Neural cell (in vitro differentiated cells): ENCODE results near the gene CEP70. TPM values are rescaled to one million over a fixed set of nuclear protein-coding genes. Genes with fewer than 3 reads are reported as not detected.

ENCODE experiments used
- H2AFZ ChIP-seq: fragments of 200-600, 300-800 bp; sonication (generic), shearing (Covaris generic); 2 replicates; pipeline ENCODE4 v1.6.0; 2014; ENCODE audit warnings: low read depth, mild to moderate bottlenecking, antibody characterized with exemption, low read length, moderate library complexity
- H3F3A ChIP-seq: fragments of 200-600 bp; shearing (Covaris generic); 2 replicates; pipeline ENCODE4 v1.6.1; 2016; ENCODE audit warnings: mild to moderate bottlenecking, moderate library complexity, mixed read lengths, antibody characterized with exemption, low read length; ENCODE audit not compliant: insufficient read depth, poor library complexity, severe bottlenecking
- H3K27ac ChIP-seq: fragments of 200-600, 300-800 bp; sonication (generic), shearing (Covaris generic); 2 replicates; pipeline ENCODE4 v1.5.1; 2014; ENCODE audit warnings: mild to moderate bottlenecking, low read length, moderate library complexity
- H3K27me3 ChIP-seq: fragments of 300-800, 200-600 bp; sonication (generic), shearing (Covaris generic); 2 replicates; pipeline ENCODE4 v1.6.0; 2014; ENCODE audit warnings: mild to moderate bottlenecking, low read depth, low read length, moderate library complexity; ENCODE audit not compliant: insufficient read depth
- H3K36me3 ChIP-seq: fragments of 300-800, 200-600 bp; sonication (generic), shearing (Covaris generic); 2 replicates; pipeline ENCODE4 v1.5.1; 2014; ENCODE audit warnings: mild to moderate bottlenecking, antibody characterized with exemption, low read length, moderate library complexity; ENCODE audit not compliant: insufficient read depth
- H3K4me2 ChIP-seq: fragments of 300-800, 200-600 bp; sonication (generic), shearing (Covaris generic); 2 replicates; pipeline ENCODE4 v1.6.0; 2014; ENCODE audit warnings: mild to moderate bottlenecking, low read length
- H3K4me3 ChIP-seq: fragments of 300-800, 200-600 bp; sonication (generic), shearing (Covaris generic); 2 replicates; pipeline ENCODE4 v1.5.1; 2014; ENCODE audit warnings: mild to moderate bottlenecking, low read length, moderate library complexity
- H3K79me2 ChIP-seq: fragments of 200-600 bp; shearing (Covaris generic); replicated peaks from 2 replicates; pipeline ENCODE4 v1.6.0; 2014; ENCODE audit warnings: mild to moderate bottlenecking, low read length, moderate library complexity; ENCODE audit not compliant: insufficient read depth
- H3K9ac ChIP-seq: fragments of 300-800, 200-600 bp; sonication (generic), shearing (Covaris generic); 2 replicates; pipeline ENCODE4 v1.6.1; 2016; ENCODE audit warnings: mild to moderate bottlenecking, low read length, mixed read lengths
- H3K9me2 ChIP-seq: fragments of 200-600 bp; shearing (Covaris generic); 2 replicates; pipeline ENCODE4 v1.6.1; 2016; ENCODE audit warnings: mild to moderate bottlenecking, low read length, mixed read lengths; ENCODE audit not compliant: insufficient read depth
- H3K9me3 ChIP-seq: fragments of 200-600, 300-800 bp; sonication (generic), shearing (Covaris generic); 2 replicates; pipeline ENCODE4 v1.6.1; 2016; ENCODE audit warnings: mild to moderate bottlenecking, mixed run types, low read length, moderate library complexity, mixed read lengths
- H4K20me1 ChIP-seq: fragments of 200-600 bp; shearing (Covaris generic); 2 replicates; pipeline ENCODE4 v1.6.1; 2016; ENCODE audit warnings: mild to moderate bottlenecking, mixed run types; ENCODE audit not compliant: insufficient read depth
- EP300 ChIP-seq: fragments of 450-650 bp; conservative IDR thresholded peaks from 2 replicates; pipeline ENCODE4 v1.6.1; 2014; ENCODE audit warnings: antibody characterized with exemption, mild to moderate bottlenecking, moderate library complexity; ENCODE audit not compliant: poor library complexity, severe bottlenecking
- EZH2 ChIP-seq: fragments of 200-600, 300-800 bp; shearing (Covaris generic), sonication (generic); IDR thresholded peaks from 2 replicates; pipeline ENCODE4 v1.6.1; 2014; ENCODE audit warnings: antibody characterized with exemption, low read length, borderline replicate concordance, mild to moderate bottlenecking; ENCODE audit not compliant: insufficient read depth, poor library complexity, severe bottlenecking
- MXI1 ChIP-seq: fragments of 450-650 bp; conservative IDR thresholded peaks from 2 replicates; pipeline ENCODE4 v1.6.1; 2014; ENCODE audit warnings: antibody characterized with exemption, mild to moderate bottlenecking; ENCODE audit not compliant: poor library complexity, severe bottlenecking
- POLR2AphosphoS5 ChIP-seq: IDR thresholded peaks from 2 replicates; pipeline ENCODE4 v1.6.1; 2012
- RAD21 ChIP-seq: fragments of 450-650 bp; conservative IDR thresholded peaks from 2 replicates; pipeline ENCODE4 v1.6.1; 2014; ENCODE audit warnings: antibody characterized with exemption, mild to moderate bottlenecking, moderate library complexity
- SMC3 ChIP-seq: fragments of 450-650 bp; conservative IDR thresholded peaks from 2 replicates; pipeline ENCODE4 v1.6.1; 2014; ENCODE audit warnings: antibody characterized with exemption, mild to moderate bottlenecking, moderate library complexity; ENCODE audit not compliant: poor library complexity
- TAF1 ChIP-seq: IDR thresholded peaks from 2 replicates; pipeline ENCODE4 v1.6.1; 2012; ENCODE audit warnings: low read depth
- polyA plus RNA-seq: library from polyadenylated mRNA; depleted of rRNA; stranded (reverse); fragments of >200 nt; gene quantifications from 2 replicates; pipeline ENCODE4 v1.2.3, GENCODE V29; 2014
- TF ChIP-seq, protein P1 (sequence below): IDR thresholded peaks from 2 replicates; pipeline ENCODE4 v1.6.1; 2012; ENCODE audit warnings: borderline replicate concordance
- TF ChIP-seq, protein P2 (sequence below): fragments of 450-650 bp; IDR thresholded peaks from 2 replicates; pipeline ENCODE4 v1.5.1; 2014; ENCODE audit warnings: antibody characterized with exemption, mild to moderate bottlenecking, moderate library complexity; ENCODE audit not compliant: poor library complexity, severe bottlenecking

CEP70 gene
- polyA plus RNA-seq, 1 donor from 2014 or later: 25.0 TPM

DNA sequence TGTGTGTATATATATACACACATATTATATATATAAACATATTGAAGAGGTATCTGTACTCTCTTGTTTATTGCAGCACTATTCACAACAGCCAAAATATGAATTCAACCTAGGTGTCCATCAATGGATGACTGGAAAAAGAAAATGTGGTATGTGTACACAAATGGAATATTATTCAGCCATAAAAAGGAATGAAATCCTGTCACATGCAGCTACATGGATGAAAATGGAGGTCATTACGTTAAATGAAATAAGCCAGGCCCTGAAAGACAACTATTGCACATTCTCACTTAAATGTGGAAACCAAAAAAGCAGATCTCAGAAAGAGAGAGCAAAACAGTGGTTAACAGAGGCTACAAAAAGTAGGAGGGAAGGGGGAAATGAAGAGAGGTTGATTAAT lies 49.5 kb downstream of the CEP70 start:
- no peaks in the 10 kb centered on the region for H3K9me2 ChIP-seq
- H3K4me3 ChIP-seq: no peak overlapping the region
- H3K9ac ChIP-seq: no peak overlapping the region
- no peaks in the 10 kb centered on the region for H3K79me2 ChIP-seq
- H3K36me3 ChIP-seq: no peaks in the 10 kb centered on the region
- H3K27ac ChIP-seq: no peak overlapping the region
- TF ChIP-seq, protein P1, sequence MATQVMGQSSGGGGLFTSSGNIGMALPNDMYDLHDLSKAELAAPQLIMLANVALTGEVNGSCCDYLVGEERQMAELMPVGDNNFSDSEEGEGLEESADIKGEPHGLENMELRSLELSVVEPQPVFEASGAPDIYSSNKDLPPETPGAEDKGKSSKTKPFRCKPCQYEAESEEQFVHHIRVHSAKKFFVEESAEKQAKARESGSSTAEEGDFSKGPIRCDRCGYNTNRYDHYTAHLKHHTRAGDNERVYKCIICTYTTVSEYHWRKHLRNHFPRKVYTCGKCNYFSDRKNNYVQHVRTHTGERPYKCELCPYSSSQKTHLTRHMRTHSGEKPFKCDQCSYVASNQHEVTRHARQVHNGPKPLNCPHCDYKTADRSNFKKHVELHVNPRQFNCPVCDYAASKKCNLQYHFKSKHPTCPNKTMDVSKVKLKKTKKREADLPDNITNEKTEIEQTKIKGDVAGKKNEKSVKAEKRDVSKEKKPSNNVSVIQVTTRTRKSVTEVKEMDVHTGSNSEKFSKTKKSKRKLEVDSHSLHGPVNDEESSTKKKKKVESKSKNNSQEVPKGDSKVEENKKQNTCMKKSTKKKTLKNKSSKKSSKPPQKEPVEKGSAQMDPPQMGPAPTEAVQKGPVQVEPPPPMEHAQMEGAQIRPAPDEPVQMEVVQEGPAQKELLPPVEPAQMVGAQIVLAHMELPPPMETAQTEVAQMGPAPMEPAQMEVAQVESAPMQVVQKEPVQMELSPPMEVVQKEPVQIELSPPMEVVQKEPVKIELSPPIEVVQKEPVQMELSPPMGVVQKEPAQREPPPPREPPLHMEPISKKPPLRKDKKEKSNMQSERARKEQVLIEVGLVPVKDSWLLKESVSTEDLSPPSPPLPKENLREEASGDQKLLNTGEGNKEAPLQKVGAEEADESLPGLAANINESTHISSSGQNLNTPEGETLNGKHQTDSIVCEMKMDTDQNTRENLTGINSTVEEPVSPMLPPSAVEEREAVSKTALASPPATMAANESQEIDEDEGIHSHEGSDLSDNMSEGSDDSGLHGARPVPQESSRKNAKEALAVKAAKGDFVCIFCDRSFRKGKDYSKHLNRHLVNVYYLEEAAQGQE: no peak
- no peak for TF ChIP-seq EP300
- no peak for TF ChIP-seq MXI1
- TF ChIP-seq, protein P2, sequence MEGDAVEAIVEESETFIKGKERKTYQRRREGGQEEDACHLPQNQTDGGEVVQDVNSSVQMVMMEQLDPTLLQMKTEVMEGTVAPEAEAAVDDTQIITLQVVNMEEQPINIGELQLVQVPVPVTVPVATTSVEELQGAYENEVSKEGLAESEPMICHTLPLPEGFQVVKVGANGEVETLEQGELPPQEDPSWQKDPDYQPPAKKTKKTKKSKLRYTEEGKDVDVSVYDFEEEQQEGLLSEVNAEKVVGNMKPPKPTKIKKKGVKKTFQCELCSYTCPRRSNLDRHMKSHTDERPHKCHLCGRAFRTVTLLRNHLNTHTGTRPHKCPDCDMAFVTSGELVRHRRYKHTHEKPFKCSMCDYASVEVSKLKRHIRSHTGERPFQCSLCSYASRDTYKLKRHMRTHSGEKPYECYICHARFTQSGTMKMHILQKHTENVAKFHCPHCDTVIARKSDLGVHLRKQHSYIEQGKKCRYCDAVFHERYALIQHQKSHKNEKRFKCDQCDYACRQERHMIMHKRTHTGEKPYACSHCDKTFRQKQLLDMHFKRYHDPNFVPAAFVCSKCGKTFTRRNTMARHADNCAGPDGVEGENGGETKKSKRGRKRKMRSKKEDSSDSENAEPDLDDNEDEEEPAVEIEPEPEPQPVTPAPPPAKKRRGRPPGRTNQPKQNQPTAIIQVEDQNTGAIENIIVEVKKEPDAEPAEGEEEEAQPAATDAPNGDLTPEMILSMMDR: no peak
- no peak for TF ChIP-seq EZH2
- TF ChIP-seq TAF1: no peak
- TF ChIP-seq POLR2AphosphoS5: no peak
- H3K9me3 ChIP-seq: peaks cover 5% of the 10 kb centered on the region
- H2AFZ ChIP-seq: no peak overlapping the region
- no peaks in the 10 kb centered on the region for H4K20me1 ChIP-seq
- no peak overlapping the region for H3K4me2 ChIP-seq
- no peaks in the 10 kb centered on the region for H3K27me3 ChIP-seq
- H3F3A ChIP-seq: no peaks in the 10 kb centered on the region

DNA sequence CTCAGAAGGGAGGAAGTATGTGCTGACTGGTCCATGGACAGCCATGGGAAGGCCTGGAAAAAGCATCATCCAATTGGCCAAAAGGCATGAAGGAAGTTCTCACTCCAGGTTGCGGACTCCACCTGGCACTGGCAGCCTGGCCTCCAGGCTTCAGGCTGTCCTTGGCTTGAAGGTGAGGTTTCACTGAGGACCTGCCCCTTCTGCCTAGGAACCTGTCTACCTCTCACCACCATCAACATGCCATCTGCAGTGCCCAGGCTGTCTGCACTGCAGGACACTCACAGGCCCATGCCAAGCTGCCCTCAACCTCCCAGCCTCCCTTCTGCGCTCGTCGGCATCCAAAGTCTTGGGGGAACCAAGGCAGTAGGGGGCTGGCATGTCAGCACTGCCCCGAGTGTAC lies 51.1 kb downstream of the CEP70 start:
- Histone ChIP-seq H3K9me3 (peaks cover under 1% of the 10 kb centered on the region), H3F3A (no peaks in the 10 kb centered on the region), H2AFZ (no peak overlapping the region), H3K27me3 (no peaks in the 10 kb centered on the region), H4K20me1 (no peaks in the 10 kb centered on the region), H3K27ac (no peak overlapping the region), H3K79me2 (no peaks in the 10 kb centered on the region), H3K36me3 (no peaks in the 10 kb centered on the region), H3K4me3 (no peak overlapping the region), H3K9me2 (no peaks in the 10 kb centered on the region), H3K4me2 (no peak overlapping the region), H3K9ac (no peak overlapping the region)
- TF ChIP-seq TAF1 (no peak), RAD21 (no peak), EP300 (no peak), MXI1 (no peak), SMC3 (no peak), POLR2AphosphoS5 (no peak), EZH2 (no peak)
- TF ChIP-seq, protein P1: no peak
- TF ChIP-seq, protein P2: no peak
